OCI-LY3 (cell line): Measurements from ENCODE around the gene RALA.

Experiments used
- CTCF ChIP-seq: fragments of 200-600, 300-600 bp; sonication (generic); IDR thresholded peaks from 2 replicates; pipeline ENCODE4 v1.5.1; 2014; ENCODE audit warnings: antibody characterized with exemption, low read length, low read depth
- EZH2phosphoT487 ChIP-seq: fragments of 200-600 bp; shearing (Covaris generic); IDR thresholded peaks from 2 replicates; pipeline ENCODE4 v1.6.1; 2018; ENCODE audit warnings: antibody characterized with exemption, mixed run types, low read depth

DNA sequence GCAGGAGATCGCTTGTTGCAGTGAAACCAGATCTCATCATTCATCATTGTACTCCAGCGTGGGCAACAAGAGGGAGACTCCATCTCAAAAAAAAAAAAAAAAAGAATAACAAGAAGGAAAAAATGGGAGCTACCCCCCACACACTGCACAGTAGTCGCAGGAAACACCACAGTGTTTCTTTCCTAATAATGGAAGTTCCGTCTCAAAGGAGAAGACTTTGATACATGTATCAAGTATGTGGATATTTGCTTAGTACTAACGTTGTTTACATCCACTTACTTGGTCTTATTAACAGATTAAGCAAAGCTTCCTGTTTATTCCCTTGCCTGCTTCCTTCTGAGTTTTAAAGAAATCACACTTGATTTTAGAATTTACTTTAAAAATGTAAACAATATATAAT is 35.0 kb upstream of the RALA start:
- TF ChIP-seq CTCF (no peak), EZH2phosphoT487 (no peak)
